Measurements from ENCODE around the gene ACOXL. TPM values are rescaled to one million over a fixed set of nuclear protein-coding genes. Genes with fewer than 3 reads are reported as not detected.

ACOXL gene
- polyA plus RNA-seq, 1 donor from 2014 or later, result not detected

- H3K4me3 Mint-ChIP-seq, result no peak overlapping the region
- peaks cover 3 to 8% (median 6%) of the 10 kb centered on the region in 3 donors for H3K9me3 Mint-ChIP-seq
- no peaks in the 10 kb centered on the region for H3K4me1 Mint-ChIP-seq
- H3K27ac Mint-ChIP-seq, result no peak overlapping the region
- H3K36me3 Mint-ChIP-seq, result peaks cover 5% of the 10 kb centered on the region
- peaks cover 22% of the 10 kb centered on the region for H3K27me3 Mint-ChIP-seq
These were observed 32.6 kb downstream of the ACOXL start for GRCh38 chr2:110764931-110765330.

GRCh38 chr2:110766291-110766690, 33.9 kb downstream of the ACOXL start:
- no peak overlapping the region for H3K4me3 Mint-ChIP-seq
- H3K4me1 Mint-ChIP-seq, result no peaks in the 10 kb centered on the region
- peaks cover 5% of the 10 kb centered on the region for H3K36me3 Mint-ChIP-seq
- peaks cover 22% of the 10 kb centered on the region for H3K27me3 Mint-ChIP-seq
- H3K27ac Mint-ChIP-seq, result no peak overlapping the region
- peaks cover 3 to 8% (median 4%) of the 10 kb centered on the region in 3 donors for H3K9me3 Mint-ChIP-seq

GRCh38 chr2:110768591-110768990, 36.2 kb downstream of the ACOXL start:
- Mint-ChIP-seq H3K27ac (no peak overlapping the region), H3K36me3 (peaks cover 4% of the 10 kb centered on the region), H3K4me3 (no peak overlapping the region), H3K27me3 (peaks cover 23% of the 10 kb centered on the region), H3K4me1 (no peaks in the 10 kb centered on the region), H3K9me3 (peaks cover 3 to 8% (median 4%) of the 10 kb centered on the region in 3 donors)

- Mint-ChIP-seq H3K4me1 (no peaks in the 10 kb centered on the region), H3K4me3 (no peak overlapping the region), H3K27ac (no peak overlapping the region), H3K9me3 (peaks cover 2 to 8% (median 4%) of the 10 kb centered on the region in 3 donors), H3K27me3 (peaks cover 21% of the 10 kb centered on the region), H3K36me3 (no peaks in the 10 kb centered on the region)
These were observed 38.1 kb downstream of the ACOXL start for GRCh38 chr2:110770404-110770958.

GRCh38 chr2:110770959-110771431, 38.6 kb downstream of the ACOXL start:
- H3K4me3 Mint-ChIP-seq, result no peak overlapping the region
- no peaks in the 10 kb centered on the region for H3K4me1 Mint-ChIP-seq
- no peaks in the 10 kb centered on the region for H3K36me3 Mint-ChIP-seq
- H3K9me3 Mint-ChIP-seq, result peaks cover under 1 to 2% (median under 1%) of the 10 kb centered on the region in 3 donors
- H3K27ac Mint-ChIP-seq, result no peak overlapping the region
- peaks cover 18% of the 10 kb centered on the region for H3K27me3 Mint-ChIP-seq

DNA sequence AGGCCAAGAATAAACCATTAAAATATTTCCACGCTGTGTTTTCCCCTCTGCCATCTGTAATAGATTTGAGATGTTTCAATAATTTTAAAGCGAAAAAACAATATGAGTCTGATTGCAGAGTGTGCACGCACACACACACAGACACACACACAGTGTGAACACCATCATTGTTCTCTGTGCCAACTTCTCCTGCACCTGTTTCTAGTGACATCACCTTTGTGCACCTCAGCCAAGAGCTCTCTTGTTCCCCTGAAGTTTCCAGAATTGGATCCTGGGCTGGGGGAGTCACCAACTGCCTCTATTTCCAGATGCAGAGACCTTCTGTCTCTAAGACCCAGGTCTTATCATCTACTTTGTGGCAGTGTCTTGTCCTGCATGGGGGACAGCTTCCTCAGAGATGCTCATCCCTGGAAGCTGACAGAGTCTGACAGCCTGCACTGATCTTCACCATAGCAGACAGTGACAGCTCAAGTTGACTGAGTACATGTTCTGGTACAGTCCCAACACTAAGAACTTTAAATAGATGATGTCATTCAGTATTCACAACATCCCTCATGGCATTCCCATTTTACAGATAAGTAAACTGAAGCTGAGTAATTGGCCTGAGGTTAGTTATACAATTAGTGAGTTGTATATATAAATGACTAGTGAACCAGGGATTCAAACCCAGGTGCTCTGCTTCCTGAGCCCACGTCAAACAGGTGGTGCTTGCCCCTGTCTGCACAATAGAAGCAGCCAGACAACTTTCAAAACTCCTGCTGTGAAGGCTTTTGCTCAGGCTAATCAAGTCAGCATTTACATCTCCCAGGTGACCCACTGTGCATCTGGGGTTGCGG, 39.4 kb downstream of the ACOXL start:
- Mint-ChIP-seq H3K4me1 (no peaks in the 10 kb centered on the region), H3K4me3 (no peak overlapping the region), H3K27me3 (peaks cover 18% of the 10 kb centered on the region)

GRCh38 chr2:110772383-110772755, 40.0 kb downstream of the ACOXL start:
- no peaks in the 10 kb centered on the region for H3K36me3 Mint-ChIP-seq
- H3K4me3 Mint-ChIP-seq, result no peak overlapping the region
- peaks cover 0 to 2% (median 0%) of the 10 kb centered on the region in 3 donors for H3K4me1 Mint-ChIP-seq
- H3K27ac Mint-ChIP-seq, result peak overlapping the region in 1 of 3 donors; percentile 29
- H3K9me3 Mint-ChIP-seq, result no peaks in the 10 kb centered on the region
- peaks cover 15% of the 10 kb centered on the region for H3K27me3 Mint-ChIP-seq

More for the DNA sequence above, 39.4 kb downstream of the ACOXL start:
- H3K27ac Mint-ChIP-seq, result peak overlapping the region in 1 of 3 donors; percentile 29
- no peaks in the 10 kb centered on the region for H3K36me3 Mint-ChIP-seq
- no peaks in the 10 kb centered on the region for H3K9me3 Mint-ChIP-seq

DNA sequence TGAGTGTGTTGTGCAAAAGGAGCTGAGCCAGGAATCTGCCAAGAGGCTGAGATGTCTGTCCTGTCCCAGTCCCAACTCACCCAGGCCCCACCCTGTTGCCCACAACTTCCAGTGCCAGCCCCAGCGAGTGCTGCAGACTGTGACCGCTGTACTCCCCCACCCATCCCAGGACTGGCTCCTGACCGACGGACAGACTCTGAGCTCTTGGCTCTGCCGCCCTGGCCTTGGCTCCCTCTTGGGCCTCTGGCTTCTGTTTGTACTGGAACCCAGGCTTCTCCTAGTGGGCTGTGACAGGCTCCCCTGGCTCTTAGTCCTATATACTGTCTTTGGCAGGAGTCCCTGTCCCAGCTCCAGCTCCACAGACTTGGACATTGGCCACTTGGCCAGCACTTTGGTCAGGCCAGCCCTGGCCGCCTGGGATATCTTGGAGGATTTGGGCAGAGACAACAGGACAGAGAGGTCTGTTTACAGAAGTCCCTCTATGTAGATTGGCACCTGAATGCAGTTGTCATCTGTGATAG, 41.1 kb downstream of the ACOXL start:
- Mint-ChIP-seq H3K27ac (no peak overlapping the region), H3K27me3 (peaks cover 21% of the 10 kb centered on the region), H3K4me3 (no peak overlapping the region), H3K9me3 (no peaks in the 10 kb centered on the region), H3K36me3 (no peaks in the 10 kb centered on the region), H3K4me1 (peaks cover 0 to 2% (median 0%) of the 10 kb centered on the region in 3 donors)

- H3K4me3 Mint-ChIP-seq, result no peak overlapping the region
- no peaks in the 10 kb centered on the region for H3K9me3 Mint-ChIP-seq
- H3K27ac Mint-ChIP-seq, result no peak overlapping the region
- H3K36me3 Mint-ChIP-seq, result no peaks in the 10 kb centered on the region
- H3K4me1 Mint-ChIP-seq, result peaks cover 0 to 2% (median 0%) of the 10 kb centered on the region in 3 donors
- peaks cover 21% of the 10 kb centered on the region for H3K27me3 Mint-ChIP-seq
These were observed 42.3 kb downstream of the ACOXL start for GRCh38 chr2:110774701-110775100.

- Mint-ChIP-seq H3K36me3 (no peaks in the 10 kb centered on the region), H3K4me3 (no peak overlapping the region), H3K27me3 (peaks cover 21% of the 10 kb centered on the region), H3K9me3 (no peaks in the 10 kb centered on the region), H3K4me1 (peaks cover 0 to 2% (median 1%) of the 10 kb centered on the region in 3 donors), H3K27ac (no peak overlapping the region)
These were observed 45.3 kb downstream of the ACOXL start for GRCh38 chr2:110777531-110778311.

DNA sequence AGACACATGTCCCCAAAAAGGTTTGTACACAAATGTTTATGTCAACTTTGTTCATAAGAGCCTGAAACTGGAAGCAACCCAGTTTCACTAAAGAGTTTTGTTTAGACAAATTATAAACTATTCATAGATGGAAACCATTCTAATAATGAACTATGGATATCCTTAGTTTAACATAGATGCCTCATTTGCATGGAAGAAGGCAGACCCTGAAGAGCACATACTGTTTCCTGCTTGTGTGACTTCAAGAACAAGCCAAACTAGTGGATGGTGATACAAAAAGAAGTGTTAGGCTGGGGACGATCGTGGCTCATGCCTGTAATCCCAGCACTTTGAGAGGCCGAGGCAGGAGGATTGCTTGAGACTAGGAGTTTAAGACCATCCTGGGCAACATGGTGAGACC, 48.1 kb downstream of the ACOXL start:
- Mint-ChIP-seq H3K4me1 (peaks cover 0 to 5% (median 1%) of the 10 kb centered on the region in 3 donors), H3K4me3 (no peak overlapping the region), H3K27me3 (peaks cover 23% of the 10 kb centered on the region), H3K27ac (no peak overlapping the region), H3K9me3 (peaks cover 0 to 1% (median 0%) of the 10 kb centered on the region in 3 donors), H3K36me3 (no peaks in the 10 kb centered on the region)

- peaks cover 3% of the 10 kb centered on the region for H3K36me3 Mint-ChIP-seq
- H3K4me1 Mint-ChIP-seq, result peaks cover 0 to 3% (median 1%) of the 10 kb centered on the region in 3 donors
- H3K27ac Mint-ChIP-seq, result no peak overlapping the region
- peaks cover 0 to 5% (median 1%) of the 10 kb centered on the region in 3 donors for H3K9me3 Mint-ChIP-seq
- H3K27me3 Mint-ChIP-seq, result peaks cover 19% of the 10 kb centered on the region
- H3K4me3 Mint-ChIP-seq, result peak overlapping the region in 1 of 4 donors; percentile 15
These were observed 51.0 kb downstream of the ACOXL start for GRCh38 chr2:110783196-110783873.

- Mint-ChIP-seq H3K27ac (no peak overlapping the region), H3K4me3 (no peak overlapping the region), H3K27me3 (peaks cover 18% of the 10 kb centered on the region)
These were observed 51.8 kb downstream of the ACOXL start for GRCh38 chr2:110784047-110784631.

DNA sequence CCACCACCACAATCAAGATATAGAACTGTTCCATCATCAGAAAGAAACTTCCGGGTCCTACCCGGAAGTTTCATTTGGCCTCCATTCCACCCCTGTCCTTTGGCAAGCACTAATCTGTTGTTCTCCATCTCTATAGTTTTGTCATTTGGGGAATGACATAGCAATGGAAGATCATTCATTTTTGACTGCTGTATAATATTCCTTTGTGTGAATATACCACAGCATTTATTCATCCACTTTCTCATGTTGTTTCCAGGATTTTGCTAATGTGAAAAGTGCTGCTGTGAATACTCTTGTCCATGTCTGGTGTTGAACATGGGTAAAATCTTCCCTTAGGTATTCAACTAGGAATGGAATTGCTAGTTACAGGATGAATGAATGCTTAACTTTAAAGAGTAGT, 53.1 kb downstream of the ACOXL start:
- no peak overlapping the region for H3K4me3 Mint-ChIP-seq
- peaks cover 0 to 3% (median 1%) of the 10 kb centered on the region in 3 donors for H3K4me1 Mint-ChIP-seq
- H3K27ac Mint-ChIP-seq, result peak overlapping the region in 1 of 3 donors; percentile 58
- peaks cover 17% of the 10 kb centered on the region for H3K27me3 Mint-ChIP-seq
- H3K36me3 Mint-ChIP-seq, result peaks cover 3% of the 10 kb centered on the region
- peaks cover 0 to 5% (median 1%) of the 10 kb centered on the region in 3 donors for H3K9me3 Mint-ChIP-seq

More at GRCh38 chr2:110784047-110784631, 51.8 kb downstream of the ACOXL start:
- Mint-ChIP-seq H3K4me1 (peaks cover 0 to 3% (median 1%) of the 10 kb centered on the region in 3 donors), H3K9me3 (peaks cover 0 to 5% (median 1%) of the 10 kb centered on the region in 3 donors), H3K36me3 (peaks cover 3% of the 10 kb centered on the region)
